Erythroblast (primary cell): ENCODE measurements around the gene TMEM37.

ENCODE experiments used
- GATA1 ChIP-seq: IDR thresholded peaks from 2 replicates; pipeline ENCODE4 v1.6.1; 2011; ENCODE audit warnings: low read depth, mild to moderate bottlenecking, control low read depth, low read length, moderate library complexity
- POLR2A ChIP-seq: IDR thresholded peaks from 2 replicates; pipeline ENCODE4 v1.6.1; 2011; ENCODE audit warnings: mild to moderate bottlenecking, low read length

DNA sequence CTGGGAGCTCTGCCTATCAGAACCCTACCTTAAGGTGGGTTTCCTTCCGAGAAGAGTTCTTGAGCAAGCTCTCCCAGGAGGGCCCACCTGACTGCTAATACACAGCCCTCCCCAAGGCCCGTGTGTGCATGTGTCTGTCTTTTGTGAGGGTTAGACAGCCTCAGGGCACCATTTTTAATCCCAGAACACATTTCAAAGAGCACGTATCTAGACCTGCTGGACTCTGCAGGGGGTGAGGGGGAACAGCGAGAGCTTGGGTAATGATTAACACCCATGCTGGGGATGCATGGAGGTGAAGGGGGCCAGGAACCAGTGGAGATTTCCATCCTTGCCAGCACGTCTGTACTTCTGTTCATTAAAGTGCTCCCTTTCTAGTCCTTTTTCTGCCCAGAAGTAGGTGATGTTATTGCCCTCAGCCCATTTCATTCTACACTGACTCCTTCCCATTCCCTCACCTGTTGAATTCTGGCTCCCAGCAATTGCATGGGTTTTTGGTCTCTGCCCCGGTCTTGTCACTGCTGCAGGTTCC is 6.5 kb downstream of the TMEM37 start:
- TF ChIP-seq POLR2A (no peak), GATA1 (no peak)
